GM19455 (cell line): ENCODE measurements around the gene URM1.
"Not testable (repeated sequence)": the region's sequence is repeated elsewhere in the genome, so short reads cannot be mapped to it uniquely, and the experiment has no call there.

ENCODE experiments used
- ATAC-seq: cut with Tn5 transposase; IDR thresholded peaks from one replicate; pipeline ENCODE4 v1.9.1; 2021; ENCODE audit not compliant: unreplicated experiment

Gene URM1

DNA sequence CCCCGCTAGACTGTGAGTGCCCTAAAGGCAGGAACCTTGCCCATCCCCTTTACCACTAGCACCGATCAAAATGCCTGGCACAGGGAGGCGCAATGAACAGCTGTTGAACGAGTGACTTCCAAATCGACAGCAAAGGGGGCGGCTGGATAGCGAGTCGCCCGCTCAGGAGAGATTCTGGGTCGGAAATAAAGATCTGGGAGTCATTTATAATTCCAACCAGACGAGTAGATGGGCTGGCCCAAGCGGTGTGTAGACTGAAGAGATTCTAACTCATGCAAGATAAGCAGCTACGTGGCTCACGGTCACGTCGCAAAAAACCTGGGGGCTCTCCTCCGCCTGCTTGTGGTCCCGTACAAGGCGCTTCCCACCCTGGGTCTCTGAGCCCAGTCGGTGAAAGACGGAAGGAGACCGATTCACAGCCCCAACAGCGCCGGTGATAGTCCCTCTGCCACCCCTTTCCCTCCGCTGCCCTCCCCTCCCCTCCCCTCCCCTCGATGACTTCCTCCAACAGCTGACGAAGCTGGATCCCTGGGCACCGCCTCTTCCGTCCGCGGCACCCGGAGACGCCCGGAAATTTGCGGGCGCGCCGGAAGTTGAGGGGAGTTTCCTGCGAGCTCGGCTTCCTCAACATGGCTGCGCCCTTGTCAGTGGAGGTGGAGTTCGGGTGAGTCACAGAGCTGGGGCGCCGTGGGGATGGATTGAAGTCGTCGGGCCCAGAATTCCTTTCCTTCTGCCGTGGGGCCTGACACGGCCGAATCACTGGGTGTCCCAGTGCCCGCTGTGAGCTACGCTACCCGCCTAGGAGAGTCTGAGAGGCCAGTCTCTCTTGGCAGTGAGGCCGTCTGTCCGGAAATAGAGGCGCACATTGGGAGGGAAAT lies at the start of gene URM1:
URM1 (plus strand) TSS at position 623 of the 878 bp plus-strand sequence; CDS start at position 630, 7 bp downstream.
- ATAC-seq: peak; percentile 88

DNA sequence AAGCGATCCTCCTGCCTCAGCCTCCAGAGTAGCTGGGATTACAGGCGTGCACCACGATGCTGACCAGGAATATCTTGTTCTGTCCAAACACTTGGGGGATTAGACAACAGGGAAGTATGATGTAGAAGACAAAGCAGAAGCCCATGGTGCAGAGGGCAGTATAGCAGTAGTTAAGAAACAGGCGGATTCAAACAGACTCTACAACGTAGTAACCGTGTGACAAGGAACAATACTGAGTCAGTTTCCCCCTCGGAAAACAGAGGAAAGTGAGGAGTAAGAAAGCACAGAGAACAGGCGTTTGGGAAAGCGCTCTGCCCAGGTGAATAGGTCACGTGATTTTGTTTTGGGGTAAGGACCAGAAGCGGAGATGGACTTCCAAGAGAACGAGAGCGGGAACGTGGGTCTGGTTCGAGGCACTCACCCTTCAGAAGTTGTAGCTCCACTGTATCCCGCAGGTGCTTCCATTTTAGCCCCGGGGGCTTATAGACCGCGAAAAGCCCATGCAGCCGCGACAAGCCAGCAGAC lies 49.2 kb upstream of the URM1 start:
- peak; percentile 11 for ATAC-seq

DNA sequence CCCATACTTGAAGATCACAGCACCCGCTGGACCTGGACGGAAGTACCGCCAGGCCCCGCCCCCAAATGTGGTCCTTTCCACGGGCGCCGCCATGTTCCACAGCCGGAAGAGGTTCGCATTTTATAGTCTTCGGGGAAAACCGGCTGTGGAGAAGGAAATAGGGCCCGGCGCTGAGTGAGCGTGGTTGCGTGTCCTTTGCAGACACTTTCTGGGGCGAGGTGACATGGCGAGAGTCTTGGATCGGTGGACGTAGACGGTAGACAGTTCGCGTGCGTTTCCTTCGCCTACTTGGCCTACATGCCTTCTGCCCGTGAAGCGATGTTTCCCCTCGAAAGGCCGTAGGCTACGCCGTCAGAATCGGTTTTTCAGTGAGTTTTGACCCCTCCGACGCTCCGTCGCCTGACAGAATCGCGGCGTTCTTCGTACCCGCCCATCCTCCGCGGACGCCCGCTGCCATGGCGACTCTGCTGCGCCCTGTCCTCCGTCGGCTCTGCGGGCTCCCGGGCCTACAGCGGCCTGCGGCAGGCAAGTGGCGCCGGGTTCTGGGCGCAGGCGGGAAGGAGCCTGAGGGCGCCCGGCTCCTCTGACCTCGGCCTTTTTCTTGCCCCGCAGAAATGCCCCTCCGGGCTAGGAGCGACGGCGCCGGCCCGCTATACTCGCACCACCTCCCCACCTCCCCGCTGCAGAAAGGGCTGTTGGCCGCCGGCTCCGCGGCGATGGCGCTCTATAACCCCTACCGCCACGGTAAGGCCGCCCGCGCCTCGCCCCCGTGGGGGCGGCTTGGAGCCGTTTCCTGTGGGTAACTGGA lies 48.6 kb upstream of the URM1 start, which contains the start of the genes COQ4 and TRUB2:
COQ4 (plus strand) TSS at position 436 of the 808 bp plus-strand sequence; CDS start at position 456, 20 bp downstream.
TRUB2 (minus strand) TSS at position 44 of the 808 bp plus-strand sequence; CDS start at position 5, 39 bp downstream.
- peak; percentile 82 for ATAC-seq

DNA sequence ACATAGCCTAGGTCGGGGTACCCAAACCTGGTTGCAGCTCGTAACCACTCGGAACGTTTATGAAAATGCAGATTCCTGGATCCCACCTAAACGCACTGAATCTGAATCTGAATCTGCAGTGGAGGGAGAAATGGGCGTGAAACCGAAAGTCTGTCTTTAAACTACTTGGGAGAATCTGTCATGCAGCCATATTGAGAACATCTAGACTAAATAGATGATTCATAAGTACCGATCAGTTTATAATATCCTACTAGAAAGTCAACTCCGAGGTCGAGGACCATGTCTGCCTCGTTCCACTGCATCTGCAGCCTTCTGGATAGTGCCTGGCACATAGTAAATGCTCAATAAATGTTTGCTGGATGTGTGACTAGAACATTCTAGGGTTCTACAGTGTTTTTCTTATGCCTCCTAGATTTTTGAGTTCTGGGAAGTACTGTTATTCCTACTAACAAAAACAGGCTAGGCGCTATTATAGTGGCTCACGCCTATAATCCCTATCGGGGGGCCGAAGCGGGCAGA lies 47.9 kb upstream of the URM1 start:
- no peak for ATAC-seq

DNA sequence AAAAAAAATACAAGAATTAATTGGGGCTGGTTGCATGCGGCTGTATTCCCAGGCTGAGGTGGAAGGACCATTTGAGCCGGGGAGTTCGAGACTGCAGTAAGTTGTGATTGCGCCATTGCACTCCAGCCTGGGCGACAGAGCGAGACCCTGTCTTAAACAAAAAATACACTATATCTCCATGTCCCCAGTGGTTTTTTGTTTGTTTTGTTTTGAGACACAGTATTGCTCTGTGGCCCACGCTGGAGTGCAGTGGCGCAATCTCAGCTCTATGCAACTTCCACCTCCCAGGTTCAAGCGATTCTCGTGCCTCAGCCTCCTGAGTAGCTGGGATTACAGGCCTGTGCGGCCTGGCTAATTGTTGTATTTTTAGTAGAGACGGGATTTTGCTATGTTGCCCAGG lies 47.4 kb upstream of the URM1 start:
- ATAC-seq: no peak

GRCh38 chr9:128324401-128324800 lies 46.8 kb upstream of the URM1 start:
- ATAC-seq: no peak

DNA sequence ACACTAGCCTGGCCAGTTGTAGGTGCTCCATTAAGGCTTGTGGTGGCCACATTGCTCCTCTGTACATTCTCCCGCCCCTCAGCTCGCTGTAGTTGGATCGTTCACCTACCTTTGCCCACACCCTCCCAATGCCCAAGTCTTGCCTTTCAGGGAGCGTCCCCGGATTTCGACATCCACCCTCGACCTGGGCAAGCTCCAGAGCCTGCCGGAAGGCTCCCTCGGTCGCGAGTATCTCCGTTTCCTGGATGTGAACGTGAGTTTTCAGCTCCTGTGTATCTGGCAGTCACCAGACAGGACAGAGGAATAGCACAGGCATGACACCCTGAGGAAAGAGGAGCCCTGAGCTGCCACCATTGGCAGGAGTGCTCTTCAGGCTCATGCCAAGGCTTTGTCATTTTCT lies 45.5 kb upstream of the URM1 start:
- no peak for ATAC-seq

GRCh38 chr9:128333451-128333869 lies 37.7 kb upstream of the URM1 start:
- ATAC-seq: no peak

- no peak for ATAC-seq
These were observed 36.0 kb upstream of the URM1 start for GRCh38 chr9:128335161-128335560.

DNA sequence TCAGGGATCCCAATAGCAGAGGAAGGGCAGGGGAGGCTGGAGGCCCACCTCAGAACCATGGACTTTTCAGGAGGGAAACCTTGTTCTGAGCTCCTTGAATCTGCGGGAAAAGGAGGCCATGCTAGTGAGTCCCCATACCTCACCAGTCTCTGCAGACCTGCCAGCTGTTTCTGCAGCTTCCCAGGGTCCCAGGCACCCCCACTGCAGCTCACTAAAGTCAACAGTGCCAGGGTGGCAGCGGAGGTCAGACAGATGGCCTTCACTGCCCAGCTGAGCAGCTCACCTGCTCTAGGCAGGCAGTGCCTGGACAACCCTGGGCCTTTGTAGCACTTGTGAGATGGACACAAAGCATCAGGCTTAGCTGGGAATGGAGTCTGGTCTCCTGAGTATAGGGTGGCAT lies 35.3 kb upstream of the URM1 start:
- no peak for ATAC-seq

- no peak for ATAC-seq
These were observed 33.2 kb upstream of the URM1 start for GRCh38 chr9:128337936-128338335.

DNA sequence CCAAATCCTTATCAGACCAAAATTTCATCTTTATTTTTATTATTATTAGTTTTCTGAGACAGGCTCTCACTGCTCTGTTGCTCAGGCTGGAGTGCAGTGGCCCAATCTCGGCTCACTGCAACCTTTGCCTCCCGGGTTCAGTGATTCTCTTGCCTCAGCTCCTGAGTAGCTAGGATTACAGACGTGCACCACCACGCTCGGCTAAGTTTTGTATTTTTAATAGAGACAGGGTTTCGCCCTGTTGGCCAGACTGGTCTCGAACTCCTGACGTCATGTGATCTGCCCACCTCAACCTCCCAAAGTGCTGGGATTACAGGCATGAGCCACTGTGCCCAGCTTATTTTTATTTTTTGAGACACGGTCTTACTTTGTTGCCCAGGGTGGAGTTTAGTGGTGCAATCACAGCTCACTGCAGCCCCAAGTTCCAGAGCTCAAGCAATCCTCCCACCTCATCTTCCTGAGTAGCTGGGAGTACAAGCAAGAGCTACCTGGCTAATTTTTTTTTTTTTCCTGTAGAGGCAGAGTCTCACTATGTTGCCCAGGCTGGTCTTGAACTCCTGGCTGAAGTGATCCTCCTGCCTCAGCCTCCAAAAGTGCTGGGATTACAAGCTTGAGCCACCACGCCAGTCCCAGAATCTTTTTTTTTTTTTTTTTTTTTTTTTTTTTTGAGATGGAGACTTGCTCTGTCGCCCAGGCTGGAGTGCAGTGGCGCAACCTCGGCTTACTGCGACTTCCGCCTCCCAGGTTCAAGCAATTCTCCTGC lies 32.1 kb upstream of the URM1 start:
- ATAC-seq: not testable (repeated sequence)

DNA sequence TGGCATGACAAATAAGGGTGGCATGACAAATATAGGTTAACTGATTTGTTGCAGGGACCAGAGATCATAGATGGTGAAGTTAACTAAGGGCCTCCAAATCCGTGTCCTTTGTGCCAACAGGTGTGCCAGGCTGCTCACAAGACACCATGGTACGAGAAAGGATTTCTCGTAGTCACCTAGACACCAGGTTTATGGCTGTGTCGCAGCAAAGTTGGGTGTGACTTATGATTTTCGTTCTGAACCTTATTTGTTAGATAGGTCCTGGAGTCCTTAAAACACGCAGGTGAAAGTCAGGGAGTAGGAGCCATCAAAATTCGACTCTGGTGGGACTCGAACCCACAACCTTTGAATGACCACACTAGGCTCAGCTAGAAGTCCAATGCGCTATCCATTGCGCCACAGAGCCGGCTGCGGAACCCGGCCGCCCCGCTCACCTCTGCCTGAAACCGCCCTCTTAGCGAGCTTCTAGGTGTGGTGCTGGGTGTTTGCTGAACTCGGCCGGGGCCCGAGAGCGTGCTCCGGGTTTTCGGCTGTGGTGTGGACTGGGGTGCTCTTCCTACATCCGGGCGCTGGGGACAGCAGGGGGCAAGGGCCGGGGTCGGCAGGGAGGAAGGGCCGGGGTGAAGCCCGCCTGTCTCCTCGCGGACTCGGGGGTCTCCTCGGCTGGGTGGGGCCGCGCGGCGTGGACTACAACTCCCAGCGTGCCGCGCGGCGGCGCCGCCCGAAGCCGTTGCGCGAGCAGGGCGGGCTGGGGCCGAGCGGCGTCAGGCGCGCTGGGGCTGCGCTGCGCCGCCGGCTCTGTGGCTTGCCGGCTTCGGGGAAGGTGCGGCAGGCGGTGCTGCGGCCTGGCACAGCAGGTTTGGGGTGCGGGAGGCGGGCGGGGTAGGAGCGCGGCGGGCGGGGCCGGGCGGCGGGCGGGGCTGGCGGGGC lies 31.1 kb upstream of the URM1 start, which contains the start of gene SLC27A4:
SLC27A4 (plus strand) TSS at position 767 of the 930 bp plus-strand sequence. CDS start 2,606 bp downstream, outside the sequence.
- peak; percentile 86 for ATAC-seq

GRCh38 chr9:128340691-128341434 lies 30.3 kb upstream of the URM1 start:
- peak; percentile 45 for ATAC-seq

- ATAC-seq: no peak
These were observed 29.7 kb upstream of the URM1 start for GRCh38 chr9:128341435-128341849.

- no peak for ATAC-seq
These were observed 28.0 kb upstream of the URM1 start for GRCh38 chr9:128342971-128343680.

- no peak for ATAC-seq
These were observed 27.3 kb upstream of the URM1 start for GRCh38 chr9:128343855-128344254.
